Measurements from ENCODE around the gene TBL1X. TPM values are rescaled to one million over a fixed set of nuclear protein-coding genes. Genes with fewer than 3 reads are reported as not detected.

The TBL1X gene
- total RNA-seq, 1 donor from 2014 or later = 6.3 TPM

DNA sequence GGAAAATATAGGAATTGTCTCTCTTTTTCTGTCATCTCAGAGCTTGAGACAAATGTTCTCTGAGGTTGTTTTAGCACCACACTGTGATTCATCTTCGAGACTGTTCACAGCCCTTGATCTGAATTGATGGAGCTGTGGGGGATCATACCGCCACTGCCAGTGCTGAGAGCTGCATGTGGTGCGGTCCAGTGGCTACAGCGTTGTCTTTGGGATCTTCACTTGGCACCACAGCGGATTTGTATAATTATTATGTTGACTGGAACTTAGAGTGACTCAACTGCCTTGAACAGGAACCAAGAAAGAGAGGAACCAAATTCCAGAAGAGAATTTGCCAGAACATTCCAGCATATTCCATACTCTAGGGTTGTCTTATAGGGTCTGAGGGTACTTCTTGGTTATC is 29.1 kb downstream of the TBL1X start:
- Histone ChIP-seq H3K4me3 (ENCODE audit: low read length in 3 of 3) (no peak overlapping the region), H3K9me3 (ENCODE audit: control insufficient read depth in 3 of 3, low read length in 3 of 3) (no peaks in the 10 kb centered on the region), H3K9ac (ENCODE audit: low read depth in 1 of 3, low read length in 3 of 3) (no peak overlapping the region), H3K4me1 (ENCODE audit: control insufficient read depth in 3 of 3, insufficient read depth in 3 of 3, low read length in 3 of 3) (peaks cover 0 to 7% (median 5%) of the 10 kb centered on the region in 3 donors), H3K36me3 (ENCODE audit: control insufficient read depth in 3 of 3, insufficient read depth in 3 of 3, low read length in 3 of 3) (no peaks in the 10 kb centered on the region), H3K27me3 (ENCODE audit: control insufficient read depth in 3 of 3, insufficient read depth in 3 of 3, low read length in 3 of 3) (no peaks in the 10 kb centered on the region), H3K27ac (ENCODE audit: low read depth, low read length) (no peak overlapping the region)

DNA sequence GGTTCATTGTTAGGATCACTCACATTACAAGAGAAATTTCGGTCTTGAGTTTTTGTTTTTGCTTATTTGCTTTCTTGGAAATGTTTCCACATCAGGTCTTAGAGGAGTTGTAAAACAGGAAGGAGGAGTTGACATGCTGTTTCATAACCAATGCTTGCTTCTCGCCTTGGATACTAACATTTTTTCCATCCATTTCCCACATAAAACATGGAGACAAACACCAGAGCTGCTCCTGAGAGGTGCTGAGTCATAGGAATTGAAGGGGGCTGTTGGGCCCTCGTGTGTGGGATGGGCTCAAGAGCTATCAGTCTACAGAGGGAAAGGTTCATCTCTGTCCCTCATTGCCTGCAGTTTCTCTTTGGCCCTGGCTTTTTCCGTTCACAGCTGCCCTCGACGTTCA is 29.9 kb downstream of the TBL1X start:
- Histone ChIP-seq H3K4me1 (ENCODE audit: control insufficient read depth in 3 of 3, insufficient read depth in 3 of 3, low read length in 3 of 3) (peaks cover 0 to 7% (median 5%) of the 10 kb centered on the region in 3 donors), H3K4me3 (ENCODE audit: low read length in 3 of 3) (no peak overlapping the region), H3K9me3 (ENCODE audit: control insufficient read depth in 3 of 3, low read length in 3 of 3) (no peaks in the 10 kb centered on the region), H3K27me3 (ENCODE audit: control insufficient read depth in 3 of 3, insufficient read depth in 3 of 3, low read length in 3 of 3) (no peaks in the 10 kb centered on the region), H3K9ac (ENCODE audit: low read depth in 1 of 3, low read length in 3 of 3) (no peak overlapping the region), H3K36me3 (ENCODE audit: control insufficient read depth in 3 of 3, insufficient read depth in 3 of 3, low read length in 3 of 3) (no peaks in the 10 kb centered on the region), H3K27ac (ENCODE audit: low read depth, low read length) (no peak overlapping the region)

DNA sequence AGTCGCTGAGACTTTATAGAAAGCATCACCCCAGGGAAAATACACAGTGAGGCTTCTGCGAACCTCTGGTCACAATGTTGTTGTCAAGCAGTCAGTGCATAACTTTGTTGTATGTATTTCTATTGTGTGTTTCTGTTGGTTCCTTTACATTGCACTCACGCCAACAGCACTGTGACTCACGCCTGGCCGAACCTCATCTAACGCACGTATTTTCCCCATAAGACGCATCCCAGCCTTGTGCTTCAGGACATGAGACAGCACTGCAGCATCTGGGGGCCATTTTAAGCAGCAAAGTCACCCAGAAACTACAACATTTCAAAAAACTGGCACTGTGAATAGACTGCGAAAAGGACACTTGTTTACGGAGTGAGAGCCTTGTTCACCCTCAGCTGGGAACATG is 30.6 kb downstream of the TBL1X start:
- H3K4me3 ChIP-seq (ENCODE audit: low read length in 3 of 3) = no peak overlapping the region
- H3K27ac ChIP-seq (ENCODE audit: low read depth, low read length) = no peak overlapping the region
- H3K9me3 ChIP-seq (ENCODE audit: control insufficient read depth in 3 of 3, low read length in 3 of 3) = no peaks in the 10 kb centered on the region

DNA sequence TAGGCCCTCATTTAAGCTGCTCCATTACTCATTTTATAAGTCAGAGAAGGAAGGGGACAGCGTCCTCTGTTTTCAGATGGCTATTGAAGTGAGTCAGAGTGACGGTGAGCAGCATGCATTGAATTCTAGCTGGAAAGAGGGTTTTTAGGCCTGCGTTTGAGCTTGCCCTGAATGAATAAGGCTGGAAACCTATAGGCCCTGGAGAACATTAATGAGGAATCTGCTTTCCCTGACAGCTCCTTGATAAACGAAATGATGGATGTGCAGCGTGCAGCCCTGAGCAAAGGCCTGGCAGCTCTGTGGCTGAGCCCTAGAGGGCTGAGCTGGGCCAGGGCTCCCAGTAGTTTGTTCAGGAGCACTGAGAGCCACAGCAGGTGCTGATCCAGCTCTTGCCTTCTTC is 33.4 kb downstream of the TBL1X start:
- H3K4me3 ChIP-seq (ENCODE audit: low read length in 3 of 3) = no peak overlapping the region
- no peak overlapping the region for H3K9ac ChIP-seq (ENCODE audit: low read depth in 1 of 3, low read length in 3 of 3)
- no peak overlapping the region for H3K27ac ChIP-seq (ENCODE audit: low read depth, low read length)
- H3K4me1 ChIP-seq (ENCODE audit: control insufficient read depth in 3 of 3, insufficient read depth in 3 of 3, low read length in 3 of 3) = no peaks in the 10 kb centered on the region
- H3K9me3 ChIP-seq (ENCODE audit: control insufficient read depth in 3 of 3, low read length in 3 of 3) = no peaks in the 10 kb centered on the region
- H3K27me3 ChIP-seq (ENCODE audit: control insufficient read depth in 3 of 3, insufficient read depth in 3 of 3, low read length in 3 of 3) = no peaks in the 10 kb centered on the region
- no peaks in the 10 kb centered on the region for H3K36me3 ChIP-seq (ENCODE audit: control insufficient read depth in 3 of 3, insufficient read depth in 3 of 3, low read length in 3 of 3)

More for the DNA sequence above, 30.6 kb downstream of the TBL1X start:
- peaks cover 0 to 7% (median 5%) of the 10 kb centered on the region in 3 donors for H3K4me1 ChIP-seq (ENCODE audit: control insufficient read depth in 3 of 3, insufficient read depth in 3 of 3, low read length in 3 of 3)
- H3K27me3 ChIP-seq (ENCODE audit: control insufficient read depth in 3 of 3, insufficient read depth in 3 of 3, low read length in 3 of 3) = no peaks in the 10 kb centered on the region
- no peaks in the 10 kb centered on the region for H3K36me3 ChIP-seq (ENCODE audit: control insufficient read depth in 3 of 3, insufficient read depth in 3 of 3, low read length in 3 of 3)
- no peak overlapping the region for H3K9ac ChIP-seq (ENCODE audit: low read depth in 1 of 3, low read length in 3 of 3)

DNA sequence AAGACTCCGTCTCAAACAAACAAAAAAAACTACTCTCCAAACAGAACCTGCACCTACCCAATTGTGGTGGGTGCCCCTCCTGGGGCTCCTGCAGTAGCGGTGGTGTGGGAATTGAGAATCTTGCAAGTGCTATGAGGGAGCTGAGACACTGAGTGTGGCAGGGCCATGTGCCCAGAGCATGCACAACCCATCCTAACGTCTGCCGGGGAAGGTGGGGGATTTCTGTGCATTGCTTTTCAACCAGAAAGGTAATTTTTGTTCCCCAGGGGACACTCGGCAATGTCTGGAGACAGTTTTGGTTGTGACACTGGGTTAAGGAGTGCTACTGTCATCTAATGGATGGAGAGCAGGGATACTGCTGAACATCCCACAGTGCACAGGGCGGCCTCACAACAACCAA is 35.7 kb downstream of the TBL1X start:
- H3K9ac ChIP-seq (ENCODE audit: low read depth in 1 of 3, low read length in 3 of 3) = no peak overlapping the region
- no peaks in the 10 kb centered on the region for H3K27me3 ChIP-seq (ENCODE audit: control insufficient read depth in 3 of 3, insufficient read depth in 3 of 3, low read length in 3 of 3)
- H3K4me3 ChIP-seq (ENCODE audit: low read length in 3 of 3) = no peak overlapping the region
- no peaks in the 10 kb centered on the region for H3K36me3 ChIP-seq (ENCODE audit: control insufficient read depth in 3 of 3, insufficient read depth in 3 of 3, low read length in 3 of 3)
- H3K27ac ChIP-seq (ENCODE audit: low read depth, low read length) = no peak overlapping the region
- H3K4me1 ChIP-seq (ENCODE audit: control insufficient read depth in 3 of 3, insufficient read depth in 3 of 3, low read length in 3 of 3) = no peaks in the 10 kb centered on the region
- H3K9me3 ChIP-seq (ENCODE audit: control insufficient read depth in 3 of 3, low read length in 3 of 3) = no peaks in the 10 kb centered on the region

DNA sequence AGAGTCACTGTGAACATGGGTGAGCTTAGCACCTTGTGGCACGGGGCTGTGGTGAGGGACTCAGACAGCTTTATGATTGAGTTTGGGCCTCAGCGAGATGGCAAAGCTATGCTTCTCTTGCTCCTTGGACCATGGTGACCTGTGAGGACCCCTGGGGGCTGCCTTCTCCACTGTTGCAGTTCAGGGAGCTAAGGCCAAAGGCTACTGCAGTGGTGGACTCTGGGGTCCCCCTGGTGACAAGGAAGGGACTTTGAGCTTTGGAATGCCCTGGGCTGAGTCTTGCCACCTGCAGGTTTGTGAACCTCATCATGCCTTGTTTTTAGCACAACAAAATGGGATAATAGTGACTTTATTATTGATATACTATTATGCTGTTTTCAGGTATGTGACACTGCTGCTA is 36.5 kb downstream of the TBL1X start:
- H3K27me3 ChIP-seq (ENCODE audit: control insufficient read depth in 3 of 3, insufficient read depth in 3 of 3, low read length in 3 of 3) = no peaks in the 10 kb centered on the region
- no peaks in the 10 kb centered on the region for H3K9me3 ChIP-seq (ENCODE audit: control insufficient read depth in 3 of 3, low read length in 3 of 3)
- H3K36me3 ChIP-seq (ENCODE audit: control insufficient read depth in 3 of 3, insufficient read depth in 3 of 3, low read length in 3 of 3) = no peaks in the 10 kb centered on the region
- no peak overlapping the region for H3K27ac ChIP-seq (ENCODE audit: low read depth, low read length)
- H3K9ac ChIP-seq (ENCODE audit: low read depth in 1 of 3, low read length in 3 of 3) = no peak overlapping the region
- H3K4me1 ChIP-seq (ENCODE audit: control insufficient read depth in 3 of 3, insufficient read depth in 3 of 3, low read length in 3 of 3) = no peaks in the 10 kb centered on the region
- no peak overlapping the region for H3K4me3 ChIP-seq (ENCODE audit: low read length in 3 of 3)

DNA sequence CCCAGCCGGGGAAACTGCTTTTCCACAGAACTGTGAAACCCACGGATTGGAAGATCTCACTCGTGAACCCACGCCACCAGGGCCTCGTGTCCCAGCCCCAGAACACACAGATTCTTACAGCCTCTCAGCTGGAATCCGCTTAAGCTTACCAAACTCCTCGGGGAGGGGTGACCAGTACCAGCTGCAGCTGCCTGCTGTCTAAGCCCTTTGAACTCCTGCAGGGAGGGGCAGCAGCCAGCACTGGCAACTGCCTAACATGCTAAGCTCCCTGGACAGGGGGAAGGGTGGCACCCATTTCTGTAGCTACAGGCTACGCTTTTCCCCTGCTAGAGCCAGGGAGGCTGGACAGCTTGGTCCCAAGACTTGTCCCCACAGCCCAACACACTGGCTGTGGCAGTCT is 38.4 kb downstream of the TBL1X start:
- no peak overlapping the region for H3K4me3 ChIP-seq (ENCODE audit: low read length in 3 of 3)
- H3K4me1 ChIP-seq (ENCODE audit: control insufficient read depth in 3 of 3, insufficient read depth in 3 of 3, low read length in 3 of 3) = no peaks in the 10 kb centered on the region
- no peak overlapping the region for H3K27ac ChIP-seq (ENCODE audit: low read depth, low read length)
- H3K9ac ChIP-seq (ENCODE audit: low read depth in 1 of 3, low read length in 3 of 3) = no peak overlapping the region
- no peaks in the 10 kb centered on the region for H3K36me3 ChIP-seq (ENCODE audit: control insufficient read depth in 3 of 3, insufficient read depth in 3 of 3, low read length in 3 of 3)
- no peaks in the 10 kb centered on the region for H3K9me3 ChIP-seq (ENCODE audit: control insufficient read depth in 3 of 3, low read length in 3 of 3)
- no peaks in the 10 kb centered on the region for H3K27me3 ChIP-seq (ENCODE audit: control insufficient read depth in 3 of 3, insufficient read depth in 3 of 3, low read length in 3 of 3)

DNA sequence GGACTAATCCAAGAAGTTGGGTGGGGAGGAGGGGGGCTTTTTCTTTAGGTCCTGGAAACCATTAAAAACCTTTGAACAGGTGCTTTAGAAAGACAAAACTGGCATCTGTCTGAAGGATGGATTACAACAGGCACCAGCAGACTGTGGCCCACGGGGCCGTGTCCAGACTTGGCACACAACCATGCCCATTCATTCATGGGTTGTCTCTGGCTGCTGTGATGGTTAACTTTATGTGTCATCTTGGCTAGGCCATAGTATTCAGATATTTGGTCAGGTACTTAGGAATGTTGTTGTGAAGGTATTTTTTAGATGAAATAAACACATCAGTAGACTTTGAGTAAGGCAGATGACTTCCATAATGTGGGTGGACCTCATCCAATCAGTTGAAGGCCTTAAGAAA is 45.5 kb downstream of the TBL1X start:
- H3K4me3 ChIP-seq (ENCODE audit: low read length in 3 of 3) = no peak overlapping the region
- peaks cover 0 to 2% (median 0%) of the 10 kb centered on the region in 3 donors for H3K36me3 ChIP-seq (ENCODE audit: control insufficient read depth in 3 of 3, insufficient read depth in 3 of 3, low read length in 3 of 3)
- no peaks in the 10 kb centered on the region for H3K9me3 ChIP-seq (ENCODE audit: control insufficient read depth in 3 of 3, low read length in 3 of 3)
- H3K4me1 ChIP-seq (ENCODE audit: control insufficient read depth in 3 of 3, insufficient read depth in 3 of 3, low read length in 3 of 3) = peaks cover 0 to 3% (median 0%) of the 10 kb centered on the region in 3 donors
- no peak overlapping the region for H3K9ac ChIP-seq (ENCODE audit: low read depth in 1 of 3, low read length in 3 of 3)
- no peaks in the 10 kb centered on the region for H3K27me3 ChIP-seq (ENCODE audit: control insufficient read depth in 3 of 3, insufficient read depth in 3 of 3, low read length in 3 of 3)
- H3K27ac ChIP-seq (ENCODE audit: low read depth, low read length) = no peak overlapping the region

DNA sequence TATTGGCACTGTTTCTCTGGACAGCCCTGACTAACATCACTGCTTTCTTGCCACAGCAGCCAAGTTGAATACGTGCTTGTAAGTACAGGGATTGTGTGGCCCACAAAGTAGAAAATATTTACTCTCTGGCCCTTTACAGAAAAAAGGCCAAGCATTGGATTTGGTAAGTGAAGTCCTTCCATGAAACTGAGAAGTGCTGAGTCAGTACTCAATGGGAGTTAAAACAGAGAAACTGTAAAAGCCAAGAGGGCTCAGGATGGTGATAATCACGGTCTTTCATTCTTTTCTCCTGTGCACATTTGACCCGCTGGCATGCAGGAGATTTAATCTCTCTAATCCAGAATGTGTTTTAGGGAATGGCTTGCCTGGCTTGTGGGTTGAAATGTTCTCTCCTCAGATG is 46.1 kb downstream of the TBL1X start:
- H3K27me3 ChIP-seq (ENCODE audit: control insufficient read depth in 3 of 3, insufficient read depth in 3 of 3, low read length in 3 of 3) = no peaks in the 10 kb centered on the region
- H3K4me3 ChIP-seq (ENCODE audit: low read length in 3 of 3) = no peak overlapping the region
- peaks cover 0 to 3% (median 0%) of the 10 kb centered on the region in 3 donors for H3K4me1 ChIP-seq (ENCODE audit: control insufficient read depth in 3 of 3, insufficient read depth in 3 of 3, low read length in 3 of 3)
- peaks cover 0 to 2% (median 0%) of the 10 kb centered on the region in 3 donors for H3K36me3 ChIP-seq (ENCODE audit: control insufficient read depth in 3 of 3, insufficient read depth in 3 of 3, low read length in 3 of 3)
- H3K9me3 ChIP-seq (ENCODE audit: control insufficient read depth in 3 of 3, low read length in 3 of 3) = no peaks in the 10 kb centered on the region
- no peak overlapping the region for H3K27ac ChIP-seq (ENCODE audit: low read depth, low read length)
- H3K9ac ChIP-seq (ENCODE audit: low read depth in 1 of 3, low read length in 3 of 3) = no peak overlapping the region

DNA sequence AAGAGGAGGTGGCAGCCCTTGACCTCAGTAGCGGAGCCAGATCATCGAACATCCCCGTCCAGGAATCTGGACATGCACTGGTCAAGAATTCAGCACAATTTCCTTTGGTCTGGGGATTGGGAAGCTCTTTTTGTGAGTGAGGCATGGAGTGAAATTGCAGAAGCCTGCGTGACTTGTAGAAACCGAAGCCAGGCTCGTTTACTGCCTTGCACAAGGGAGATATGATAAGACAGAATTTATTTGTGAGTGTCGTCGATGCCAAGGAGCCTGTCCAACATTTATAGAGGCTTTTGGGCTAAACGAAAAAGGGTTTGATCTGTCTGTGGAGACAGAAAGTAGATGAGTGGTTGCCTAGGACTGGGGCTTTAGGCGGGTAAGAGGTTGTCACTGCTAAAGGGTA is 50.6 kb downstream of the TBL1X start:
- Histone ChIP-seq H3K27me3 (ENCODE audit: control insufficient read depth in 3 of 3, insufficient read depth in 3 of 3, low read length in 3 of 3) (no peaks in the 10 kb centered on the region), H3K4me3 (ENCODE audit: low read length in 3 of 3) (no peak overlapping the region), H3K4me1 (ENCODE audit: control insufficient read depth in 3 of 3, insufficient read depth in 3 of 3, low read length in 3 of 3) (peaks cover 3 to 8% (median 3%) of the 10 kb centered on the region in 3 donors), H3K9me3 (ENCODE audit: control insufficient read depth in 3 of 3, low read length in 3 of 3) (no peaks in the 10 kb centered on the region), H3K9ac (ENCODE audit: low read depth in 1 of 3, low read length in 3 of 3) (no peak overlapping the region), H3K27ac (ENCODE audit: low read depth, low read length) (no peak overlapping the region), H3K36me3 (ENCODE audit: control insufficient read depth in 3 of 3, insufficient read depth in 3 of 3, low read length in 3 of 3) (peaks cover 0 to 2% (median 0%) of the 10 kb centered on the region in 3 donors)
